HCT116 (cell line): ENCODE data around the gene CACNA1C. TPM values are rescaled to one million over a fixed set of nuclear protein-coding genes. Genes with fewer than 3 reads are reported as not detected.

Source experiments
- ATAC-seq: fragments of 200-7000 bp; cut with Tn5 transposase; 2 replicates; pipeline ENCODE4 v1.9.1; 2020; ENCODE audit warnings: mild to moderate bottlenecking, moderate library complexity
- BruUV-seq: library from RNA; stranded (reverse); fragments of 400-500 nt; replicated peaks from 2 replicates; lab custom pipeline; 2021; lab: Mats Ljungman, UMichigan
- CTCF ChIA-PET: fragments of 300-600 bp; sonication (Branson Sonifier 250); formaldehyde crosslinking; loops from one replicate; lab custom pipeline; 2021; ENCODE audit warnings: antibody characterized with exemption; lab: Charles Lee
- POLR2A ChIA-PET: fragments of 300-600, 350-600 bp; sonication (Branson Sonifier 250); formaldehyde crosslinking; loops from one replicate; lab custom pipeline; 2021; ENCODE audit warnings: antibody characterized with exemption; lab: Charles Lee
- RAD21 ChIA-PET, 2 experiments: fragments of 300-600 bp; sonication (Branson Sonifier 250); formaldehyde crosslinking; loops; one replicate each; lab custom pipeline; 2023; ENCODE audit warnings: low total read pairs in 2 of 2; ENCODE audit not compliant: uncharacterized antibody in 2 of 2, unreplicated experiment in 2 of 2, low non-redundant PET in 1 of 2; lab: Charles Lee
- DNase-seq: peaks from one replicate; pipeline ENCODE4 v3.0.0-alpha.2; 2010; ENCODE audit warnings: low read depth, low spot score
- H2AFZ ChIP-seq: fragments of 200-600 bp; shearing (Covaris generic), sonication (generic); 2 replicates; pipeline ENCODE4 v1.6.1; 2017; ENCODE audit warnings: low read depth, mixed run types, mixed read lengths, antibody characterized with exemption, low read length; ENCODE audit not compliant: poor library complexity, severe bottlenecking
- H3K27ac ChIP-seq: 2 replicates; pipeline ENCODE4 v1.5.1; 2012; ENCODE audit warnings: low read depth, low read length
- H3K27me3 ChIP-seq: fragments of 200-600 bp; sonication (generic); 2 replicates; pipeline ENCODE4 v1.6.1; 2016; ENCODE audit warnings: mixed run types, low read length, mixed read lengths; ENCODE audit not compliant: insufficient read depth
- H3K36me3 ChIP-seq, 2 experiments: fragments of 200-500 bp in 1 of 2; fragments of 200-600 bp in 1 of 2; sonication (Bioruptor generic) in 1 of 2; sonication (generic) in 1 of 2; 2 replicates each; pipeline versions ENCODE4 v1.5.1 to v1.6.1; 2014 to 2016; ENCODE audit warnings: low read length in 2 of 2, inconsistent platforms in 1 of 2, mixed read lengths in 1 of 2, mixed run types in 1 of 2; ENCODE audit not compliant: insufficient read depth in 2 of 2, control insufficient read depth in 1 of 2
- H3K4me1 ChIP-seq, 2 experiments: fragments of 200-600 bp in 1 of 2; sonication (generic) in 1 of 2; 2 replicates each; pipeline versions ENCODE4 v1.5.1 to v1.6.1; 2012 to 2017; ENCODE audit warnings: low read length in 2 of 2, inconsistent platforms in 1 of 2, mild to moderate bottlenecking in 1 of 2, mixed read lengths in 1 of 2, mixed run types in 1 of 2, moderate library complexity in 1 of 2; ENCODE audit not compliant: insufficient read depth in 2 of 2, control insufficient read depth in 1 of 2
- H3K4me2 ChIP-seq: fragments of 200-600 bp; sonication (generic); 2 replicates; pipeline ENCODE4 v1.6.1; 2017; ENCODE audit warnings: mixed run types, low read length, mixed read lengths
- H3K4me3 ChIP-seq, 2 experiments: fragments of 200-600 bp in 1 of 2; sonication (generic) in 1 of 2; replicated peaks in 1 of 2; 2 replicates each; pipeline ENCODE4 v1.5.1; 2011 to 2016; ENCODE audit warnings: low read length in 2 of 2, control low read depth in 1 of 2, low read depth in 1 of 2, mild to moderate bottlenecking in 1 of 2, mixed read lengths in 1 of 2, mixed run types in 1 of 2
- H3K79me2 ChIP-seq: fragments of 200-600 bp; sonication (generic); 2 replicates; pipeline ENCODE4 v1.6.1; 2017; ENCODE audit warnings: mild to moderate bottlenecking, mixed run types, low read length, moderate library complexity, mixed read lengths; ENCODE audit not compliant: insufficient read depth
- H3K9ac ChIP-seq: fragments of 200-600 bp; sonication (generic); 2 replicates; pipeline ENCODE4 v1.6.1; 2016; ENCODE audit warnings: low read length, mixed read lengths
- H3K9me2 ChIP-seq: fragments of 200-600 bp; sonication (generic), shearing (Covaris generic); 2 replicates; pipeline ENCODE4 v1.6.1; 2017; ENCODE audit warnings: mixed run types, mild to moderate bottlenecking, moderate library complexity; ENCODE audit not compliant: insufficient read depth
- H3K9me3 ChIP-seq, 2 experiments: fragments of 200-500 bp in 1 of 2; fragments of 200-600 bp in 1 of 2; sonication (Bioruptor generic) in 1 of 2; sonication (generic) in 1 of 2; 2 replicates each; pipeline ENCODE4 v1.6.1; 2014 to 2017; ENCODE audit warnings: low read length in 2 of 2, mixed read lengths in 2 of 2, inconsistent platforms in 1 of 2, low read depth in 1 of 2, mild to moderate bottlenecking in 1 of 2, mixed run types in 1 of 2, moderate library complexity in 1 of 2; ENCODE audit not compliant: control insufficient read depth in 1 of 2, insufficient read depth in 1 of 2
- H4K20me1 ChIP-seq: fragments of 200-600 bp; sonication (generic), shearing (Covaris generic); 2 replicates; pipeline ENCODE4 v1.6.1; 2017; ENCODE audit warnings: mixed run types, mild to moderate bottlenecking, moderate library complexity; ENCODE audit not compliant: insufficient read depth
- ATF3 ChIP-seq: IDR thresholded peaks from 2 replicates; pipeline ENCODE4 v1.6.1; 2012
- CBX3 ChIP-seq: IDR thresholded peaks from 2 replicates; pipeline ENCODE4 v1.6.1; 2012; ENCODE audit warnings: low read depth
- CEBPB ChIP-seq: IDR thresholded peaks from 2 replicates; pipeline ENCODE4 v1.6.1; 2012; ENCODE audit warnings: low read depth
- CTCF ChIP-seq, 3 experiments: fragments of 200-600 bp in 1 of 3; sonication (generic) in 1 of 3; IDR thresholded peaks in 2 of 3; conservative IDR thresholded peaks in 1 of 3; 2 replicates each; pipeline ENCODE4 v1.5.1; 2012 to 2017; ENCODE audit warnings: low read depth in 2 of 3, low read length in 2 of 3, antibody characterized with exemption in 1 of 3, borderline replicate concordance in 1 of 3, control low read depth in 1 of 3, mild to moderate bottlenecking in 1 of 3, mixed read lengths in 1 of 3, mixed run types in 1 of 3, moderate library complexity in 1 of 3; ENCODE audit not compliant: insufficient read depth in 1 of 3
- EGR1 ChIP-seq: IDR thresholded peaks from 2 replicates; pipeline ENCODE4 v1.6.1; 2012; ENCODE audit warnings: low read depth
- EZH2 ChIP-seq: fragments of 200-600 bp; sonication (generic); IDR thresholded peaks from 2 replicates; pipeline ENCODE4 v1.6.1; 2017; ENCODE audit warnings: antibody characterized with exemption, mixed run types
- FOSL1 ChIP-seq: IDR thresholded peaks from 2 replicates; pipeline ENCODE4 v1.6.1; 2012; ENCODE audit warnings: low read depth
- MAX ChIP-seq: IDR thresholded peaks from 2 replicates; pipeline ENCODE4 v1.6.1; 2012
- POLR2AphosphoS5 ChIP-seq: IDR thresholded peaks from 2 replicates; pipeline ENCODE4 v1.6.1; 2011; ENCODE audit warnings: mild to moderate bottlenecking, low read depth, low read length, moderate library complexity
- RAD21 ChIP-seq: IDR thresholded peaks from 2 replicates; pipeline ENCODE4 v1.6.1; 2012; ENCODE audit warnings: low read depth, mild to moderate bottlenecking
- REST ChIP-seq: IDR thresholded peaks from 2 replicates; pipeline ENCODE4 v1.6.1; 2012; ENCODE audit warnings: low read depth
- SP1 ChIP-seq: IDR thresholded peaks from 2 replicates; pipeline ENCODE4 v1.6.1; 2012; ENCODE audit warnings: low read depth
- TCF7L2 ChIP-seq: IDR thresholded peaks from 2 replicates; pipeline ENCODE4 v1.7.0; 2011; ENCODE audit warnings: borderline replicate concordance, inconsistent platforms; ENCODE audit not compliant: insufficient read depth, insufficient read length; ENCODE audit errors: extremely low read depth
- YY1 ChIP-seq: IDR thresholded peaks from 2 replicates; pipeline ENCODE4 v1.6.1; 2011; ENCODE audit warnings: low read length, low read depth, moderate library complexity, mild to moderate bottlenecking; ENCODE audit not compliant: insufficient replicate concordance; ENCODE audit errors: extremely low read depth
- ZFX ChIP-seq: fragments of 450-650 bp; IDR thresholded peaks from 2 replicates; pipeline ENCODE4 v1.6.1; 2017
- intact Hi-C: fragments of 100-400 bp; cut with micrococcal nuclease; formaldehyde crosslinking; loops from 2 replicates; pipeline ENCODE4 v1.10.0; 2022
- total RNA-seq: library from RNA; stranded (reverse); gene quantifications from one replicate; pipeline ENCODE4 v1.2.1, GENCODE V29; 2021; ENCODE audit not compliant: unreplicated experiment

CACNA1C gene
- total RNA-seq, 1 experiment from 2014 or later: 0.05 TPM

- H3K4me3 ChIP-seq: no peak overlapping the region
- no peak overlapping the region for H2AFZ ChIP-seq
- no peaks in the 10 kb centered on the region for H3K4me1 ChIP-seq
- ChIA-PET POLR2A (no interaction called here), CTCF (interaction anchor here (1.2 kb wide), 1 partner anchor 9 kb away, joined by 3 read pairs; no protein-coding TSS in a partner anchor), RAD21 (no interaction called here)
- H3K4me2 ChIP-seq: no peak overlapping the region
- intact Hi-C loops: no loop called here
- no TSS peak for BruUV-seq
- DNase-seq: no peak
- H3K36me3 ChIP-seq: no peaks in the 10 kb centered on the region
- H3K79me2 ChIP-seq: no peaks in the 10 kb centered on the region
- no peak for ATAC-seq
- H3K9ac ChIP-seq: no peak overlapping the region
- no peak overlapping the region for H3K27ac ChIP-seq
- TF ChIP-seq CEBPB (no peak), SP1 (no peak), EGR1 (no peak), TCF7L2 (no peak), ATF3 (no peak), FOSL1 (no peak), RAD21 (no peak), ZFX (no peak), POLR2AphosphoS5 (no peak), CBX3 (no peak)
- no peaks in the 10 kb centered on the region for H3K9me3 ChIP-seq
- H3K9me2 ChIP-seq: no peaks in the 10 kb centered on the region
- no peaks in the 10 kb centered on the region for H4K20me1 ChIP-seq
- peaks cover 7% of the 10 kb centered on the region; the same call in 1 of the 2 replicates for H3K27me3 ChIP-seq
These were observed 247.4 kb downstream of the CACNA1C start for GRCh38 chr12:2300168-2300567.

GRCh38 chr12:2300886-2301285, 248.1 kb downstream of the CACNA1C start:
- BruUV-seq: no TSS peak
- Histone ChIP-seq H3K27ac (no peak overlapping the region), H4K20me1 (no peaks in the 10 kb centered on the region), H3K4me3 (no peak overlapping the region), H3K4me1 (no peaks in the 10 kb centered on the region), H3K36me3 (no peaks in the 10 kb centered on the region), H3K9ac (no peak overlapping the region), H3K4me2 (no peak overlapping the region), H3K79me2 (no peaks in the 10 kb centered on the region), H3K27me3 (peaks cover 7% of the 10 kb centered on the region; the same call in 1 of the 2 replicates), H3K9me2 (no peaks in the 10 kb centered on the region), H3K9me3 (no peaks in the 10 kb centered on the region), H2AFZ (no peak overlapping the region)
- DNase-seq (no peak), ATAC-seq (no peak)
- CTCF ChIA-PET: interaction anchor here (1.2 kb wide), 1 partner anchor 10 kb away, joined by 3 read pairs; no protein-coding TSS in a partner anchor
- intact Hi-C loops: no loop called here
- RAD21 ChIA-PET: no interaction called here
- POLR2A ChIA-PET: no interaction called here
- TF ChIP-seq RAD21 (no peak), CTCF (IDR thresholded peaks at IDR 0.05 in 2 of 3, conservative IDR thresholded peaks at IDR 0.05 in 1 of 3; ENCODE audit: borderline replicate concordance in 1 of 3, insufficient read depth in 1 of 3, low read depth in 2 of 3, low read length in 2 of 3) (no peak), YY1 (no peak), MAX (no peak), EZH2 (no peak), CBX3 (no peak), POLR2AphosphoS5 (no peak), REST (no peak)
